Tongue (tissue), 2 donors: ENCODE results near the gene OR6C2. TPM values are rescaled to one million over a fixed set of nuclear protein-coding genes. Genes with fewer than 3 reads are reported as not detected.
"Not testable (repeated sequence)": the region's sequence is repeated elsewhere in the genome, so short reads cannot be mapped to it uniquely, and the experiment has no call there.

ENCODE experiments used
- DNase-seq: peaks from one replicate; pipeline ENCODE4 v3.0.0-alpha.2; 2015
- total RNA-seq: library from RNA; depleted of rRNA; stranded (reverse); fragments of >200 nt; gene quantifications from one replicate; pipeline ENCODE4 v1.2.3, GENCODE V29; 2014

OR6C2 gene
- total RNA-seq, 1 donor from 2014 or later: not detected

GRCh38 chr12:55472264-55472663, 28.4 kb downstream of the OR6C2 start:
- no peak for DNase-seq

- not testable (repeated sequence) for DNase-seq
Observed at GRCh38 chr12:55479136-55479535, 35.3 kb downstream of the OR6C2 start.

- DNase-seq: not testable (repeated sequence)
Observed at GRCh38 chr12:55484284-55484683, 40.4 kb downstream of the OR6C2 start.

- DNase-seq: no peak
Observed at GRCh38 chr12:55492078-55492477, 48.2 kb downstream of the OR6C2 start, which contains the start of gene OR6C68. Gene OR6C68 (plus strand): TSS chr12:55492378. CDS start chr12:55492378, 0 bp downstream.

GRCh38 chr12:55495490-55495889, 51.6 kb downstream of the OR6C2 start:
- DNase-seq: no peak

- DNase-seq: no peak
Observed at GRCh38 chr12:55499231-55499630, 55.4 kb downstream of the OR6C2 start.

- DNase-seq: peak; percentile 11
Observed at GRCh38 chr12:55499810-55500252, 56.0 kb downstream of the OR6C2 start.

GRCh38 chr12:55501601-55502000, 57.7 kb downstream of the OR6C2 start:
- no peak for DNase-seq

Other genes starting within 250 kb of the OR6C2 start
- not detected for gene OR10A7, start 223.1 kb upstream of the OR6C2 start, total RNA-seq
- not detected for gene OR6C74, start 199.5 kb upstream of the OR6C2 start, total RNA-seq
- not detected for gene OR6C6, start 147.5 kb upstream of the OR6C2 start, total RNA-seq
- not detected for gene OR6C1, start 129.7 kb upstream of the OR6C2 start, total RNA-seq
- not detected for gene OR6C3, start 113.3 kb upstream of the OR6C2 start, total RNA-seq
- not detected for gene OR6C75, start 81.1 kb upstream of the OR6C2 start, total RNA-seq
- not detected for gene OR6C65, start 43.5 kb upstream of the OR6C2 start, total RNA-seq
- gene OR6C76, start 17.8 kb upstream of the OR6C2 start, total RNA-seq: not detected
- not detected for gene OR6C70, start 26.1 kb downstream of the OR6C2 start, total RNA-seq
- not detected for gene OR6C68, start 48.3 kb downstream of the OR6C2 start, total RNA-seq
- not detected for gene OR6C4, start 105.5 kb downstream of the OR6C2 start, total RNA-seq
- gene OR2AP1, start 128.4 kb downstream of the OR6C2 start, total RNA-seq: not detected
- gene OR10P1, start 192.8 kb downstream of the OR6C2 start, total RNA-seq: not detected